Mononuclear cell (primary cell): ENCODE measurements around the gene TYROBP. TPM values are rescaled to one million over a fixed set of nuclear protein-coding genes. Genes with fewer than 3 reads are reported as not detected.

ENCODE experiments used
- H3K27me3 ChIP-seq: 2 replicates; pipeline ENCODE4 v1.6.0; 2011; ENCODE audit warnings: low read length, control low read depth; ENCODE audit not compliant: insufficient read depth
- H3K4me1 ChIP-seq: 2 replicates; pipeline ENCODE4 v1.5.1; 2011; ENCODE audit warnings: mild to moderate bottlenecking, low read length, control low read depth; ENCODE audit not compliant: insufficient read depth
- H3K4me3 ChIP-seq: 2 replicates; pipeline ENCODE4 v1.5.1; 2011; ENCODE audit warnings: mild to moderate bottlenecking, low read length, moderate library complexity
- H3K9me3 ChIP-seq: 2 replicates; pipeline ENCODE4 v1.5.1; 2011; ENCODE audit warnings: low read depth, mild to moderate bottlenecking, control low read depth, low read length
- total RNA-seq: library from RNA; depleted of rRNA; stranded (reverse); fragments of >200 nt; gene quantifications from one replicate; pipeline ENCODE4 v1.2.3, GENCODE V29; 2012

TYROBP gene
- total RNA-seq, 1 donor, result 286 TPM

GRCh38 chr19:35937345-35938281 is 29.5 kb upstream of the TYROBP start:
- H3K4me1 ChIP-seq, result peaks cover 13% of the 10 kb centered on the region
- H3K4me3 ChIP-seq, result no peak overlapping the region
- no peaks in the 10 kb centered on the region for H3K9me3 ChIP-seq

GRCh38 chr19:35936738-35937268 is 28.7 kb upstream of the TYROBP start:
- Histone ChIP-seq H3K4me3 (peak overlapping the region; percentile 18), H3K9me3 (no peaks in the 10 kb centered on the region), H3K4me1 (peaks cover 16% of the 10 kb centered on the region), H3K27me3 (peaks cover 9% of the 10 kb centered on the region)

More at GRCh38 chr19:35937345-35938281, 29.5 kb upstream of the TYROBP start:
- H3K27me3 ChIP-seq, result peaks cover 9% of the 10 kb centered on the region

DNA sequence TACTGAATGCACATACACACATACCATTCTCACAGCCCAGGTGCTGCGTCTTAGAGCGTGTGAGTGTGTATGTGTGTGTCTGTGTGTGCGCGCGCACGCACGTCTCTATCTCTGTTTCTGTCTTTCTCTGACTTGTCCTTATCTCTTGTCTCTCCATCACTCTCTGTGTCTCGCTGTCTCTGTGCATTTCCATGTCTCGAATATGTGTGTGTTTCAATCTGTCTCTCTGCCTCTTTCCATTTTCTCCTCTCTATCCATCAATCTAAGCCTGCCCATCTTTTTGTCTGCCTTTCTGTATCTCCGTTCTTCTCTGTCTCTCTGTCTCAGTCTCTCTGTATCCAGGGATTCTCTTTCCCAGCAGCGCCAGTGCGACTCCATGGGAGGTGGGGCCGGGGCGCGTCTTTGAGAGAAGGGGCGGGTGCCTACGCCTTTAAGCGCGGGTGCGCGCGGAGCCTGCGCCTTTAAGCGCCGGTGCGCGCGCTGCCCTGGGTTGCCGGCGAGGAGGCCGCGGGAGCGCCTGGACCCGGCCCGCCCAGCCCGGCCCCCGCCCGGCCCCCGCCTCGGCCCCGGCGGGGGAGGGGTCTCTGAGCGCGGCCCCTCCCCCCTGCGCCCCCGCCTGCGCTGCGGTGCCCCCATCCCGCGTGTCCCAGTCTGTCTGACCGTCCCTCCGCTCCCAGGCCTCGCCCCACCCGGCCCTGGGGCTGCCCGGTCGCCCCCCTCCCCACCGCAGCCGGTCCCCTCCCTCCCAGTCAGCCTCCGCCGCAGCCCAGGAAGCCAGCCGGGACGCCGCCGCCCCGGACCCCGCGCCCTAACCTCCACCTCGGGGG is 28.0 kb upstream of the TYROBP start, which contains the start of gene LRFN3:
Gene LRFN3, plus strand, starts transcription at position 464 of the 827 bp plus-strand sequence. CDS start 3,052 bp downstream, outside the sequence.
- H3K27me3 ChIP-seq, result peaks cover 9% of the 10 kb centered on the region
- H3K4me3 ChIP-seq, result peak within 1 kb of the TSS; percentile 26
- no peaks in the 10 kb centered on the region for H3K9me3 ChIP-seq
- H3K4me1 ChIP-seq, result peaks cover 20% of the 10 kb centered on the region

DNA sequence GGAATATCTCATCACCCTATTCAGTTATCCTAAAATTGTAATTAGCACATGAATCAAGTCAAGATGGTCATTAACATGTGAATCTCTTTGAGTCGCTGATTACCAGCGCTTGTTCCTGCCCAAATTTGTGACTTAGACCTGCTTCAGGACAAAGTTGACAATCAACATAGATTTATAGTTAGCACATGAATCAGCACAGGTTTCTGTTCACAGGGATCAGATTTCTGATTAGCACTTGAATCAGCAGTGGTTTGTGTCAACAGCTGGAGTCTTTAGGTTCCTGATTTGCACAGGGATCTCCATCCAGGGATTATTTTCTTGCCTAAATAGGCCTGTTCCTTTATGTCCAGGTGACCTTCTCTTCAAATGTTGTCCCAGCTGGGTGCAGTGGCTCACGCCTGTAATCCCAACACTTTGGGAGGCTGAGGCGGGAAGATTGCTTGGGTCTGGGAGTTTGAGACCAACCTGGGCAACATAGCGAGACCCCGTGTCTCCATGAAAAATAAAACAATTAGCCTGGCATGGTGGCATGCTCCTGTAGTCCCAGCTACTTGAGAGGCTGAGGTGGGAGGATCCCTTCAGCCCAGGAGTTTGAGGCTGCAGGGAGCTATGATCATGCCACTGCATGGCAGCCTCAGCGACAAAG is 24.3 kb upstream of the TYROBP start:
- Histone ChIP-seq H3K4me3 (no peak overlapping the region), H3K4me1 (peaks cover 57% of the 10 kb centered on the region)

GRCh38 chr19:35931874-35932202 is 23.7 kb upstream of the TYROBP start:
- no peaks in the 10 kb centered on the region for H3K9me3 ChIP-seq
- H3K27me3 ChIP-seq, result peaks cover 8% of the 10 kb centered on the region
- H3K4me1 ChIP-seq, result peaks cover 58% of the 10 kb centered on the region
- H3K4me3 ChIP-seq, result no peak overlapping the region

More for the DNA sequence above, 24.3 kb upstream of the TYROBP start:
- H3K27me3 ChIP-seq, result peaks cover 9% of the 10 kb centered on the region
- H3K9me3 ChIP-seq, result no peaks in the 10 kb centered on the region

GRCh38 chr19:35931161-35931873 is 23.2 kb upstream of the TYROBP start:
- peak overlapping the region; percentile 11 for H3K4me3 ChIP-seq
- H3K27me3 ChIP-seq, result peaks cover 5% of the 10 kb centered on the region
- H3K9me3 ChIP-seq, result no peaks in the 10 kb centered on the region
- H3K4me1 ChIP-seq, result peaks cover 58% of the 10 kb centered on the region

- Histone ChIP-seq H3K9me3 (no peaks in the 10 kb centered on the region), H3K4me3 (no peak overlapping the region), H3K4me1 (peaks cover 53% of the 10 kb centered on the region), H3K27me3 (no peaks in the 10 kb centered on the region)
Measured at GRCh38 chr19:35929876-35930275, 21.8 kb upstream of the TYROBP start.

GRCh38 chr19:35928507-35928906 is 20.4 kb upstream of the TYROBP start:
- Histone ChIP-seq H3K4me1 (peaks cover 53% of the 10 kb centered on the region), H3K9me3 (no peaks in the 10 kb centered on the region), H3K4me3 (no peak overlapping the region), H3K27me3 (no peaks in the 10 kb centered on the region)

DNA sequence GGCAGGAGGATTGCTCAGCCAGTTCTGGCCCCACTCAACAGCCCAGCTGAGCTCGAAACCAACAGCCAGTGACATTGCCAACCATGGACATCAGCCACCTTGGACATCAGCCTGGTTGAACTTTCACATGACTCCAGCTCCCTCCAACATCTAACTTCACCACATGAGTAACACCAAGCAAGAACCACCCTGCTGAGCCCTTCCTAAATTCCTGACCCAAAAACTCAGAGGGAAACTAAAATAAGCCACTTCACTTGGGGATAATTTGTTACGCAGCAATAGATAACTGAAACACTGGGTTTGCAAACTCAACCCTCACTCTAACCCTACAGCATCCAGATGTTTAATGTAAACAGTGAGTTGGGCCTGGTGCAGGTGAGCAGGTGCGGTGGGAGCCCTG is 17.4 kb upstream of the TYROBP start:
- Histone ChIP-seq H3K27me3 (no peaks in the 10 kb centered on the region), H3K9me3 (no peaks in the 10 kb centered on the region), H3K4me1 (peaks cover 40% of the 10 kb centered on the region), H3K4me3 (no peak overlapping the region)

GRCh38 chr19:35921012-35921411 is 12.9 kb upstream of the TYROBP start:
- Histone ChIP-seq H3K4me3 (no peak overlapping the region), H3K4me1 (peaks cover under 1% of the 10 kb centered on the region), H3K27me3 (no peaks in the 10 kb centered on the region)

GRCh38 chr19:35919306-35919705 is 11.2 kb upstream of the TYROBP start:
- no peaks in the 10 kb centered on the region for H3K27me3 ChIP-seq
- H3K4me1 ChIP-seq, result peaks cover 17% of the 10 kb centered on the region
- no peak overlapping the region for H3K4me3 ChIP-seq
- H3K9me3 ChIP-seq, result no peaks in the 10 kb centered on the region

More at GRCh38 chr19:35921012-35921411, 12.9 kb upstream of the TYROBP start:
- no peaks in the 10 kb centered on the region for H3K9me3 ChIP-seq

DNA sequence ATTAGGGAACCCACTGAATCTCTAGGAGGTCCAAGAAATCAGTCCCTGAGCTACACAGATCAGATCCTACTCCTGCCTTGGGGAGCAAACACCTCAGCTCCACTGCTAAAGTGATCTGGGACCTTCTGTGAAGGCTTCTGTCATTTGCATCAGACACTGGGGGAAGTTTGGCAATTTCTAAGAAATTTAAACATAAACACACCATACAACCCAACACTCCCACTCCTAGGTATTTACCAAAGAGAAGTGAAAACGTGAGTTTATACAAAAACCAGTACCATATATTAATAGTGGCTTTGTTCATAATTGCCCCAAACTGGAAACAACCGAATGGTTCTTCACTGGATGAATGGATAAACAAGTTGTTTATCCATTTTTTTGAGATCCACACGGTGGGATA is 7.3 kb upstream of the TYROBP start:
- H3K4me3 ChIP-seq, result no peak overlapping the region

DNA sequence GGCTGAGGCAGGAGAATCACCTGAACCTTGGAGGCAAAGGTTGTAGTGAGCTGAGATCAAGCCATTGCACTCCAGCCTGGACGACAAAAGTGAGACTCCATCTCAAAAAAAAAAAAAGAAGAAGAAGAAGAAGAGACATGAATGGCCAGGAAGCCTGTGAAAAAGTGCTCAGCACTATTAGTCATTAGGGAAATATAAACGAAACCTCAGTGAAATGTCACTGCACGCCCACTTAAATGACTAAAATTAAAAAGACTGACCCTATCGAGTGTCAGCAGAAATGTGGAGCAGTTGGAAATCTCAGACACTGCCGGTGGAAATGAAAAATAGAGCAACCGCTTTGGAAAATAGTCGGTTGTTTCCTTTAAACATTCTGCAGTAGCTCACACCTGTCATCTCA is 5.5 kb upstream of the TYROBP start:
- H3K9me3 ChIP-seq, result no peaks in the 10 kb centered on the region
- no peaks in the 10 kb centered on the region for H3K27me3 ChIP-seq
- no peak overlapping the region for H3K4me3 ChIP-seq
- peaks cover 73% of the 10 kb centered on the region for H3K4me1 ChIP-seq

More for the DNA sequence above, 7.3 kb upstream of the TYROBP start:
- H3K9me3 ChIP-seq, result no peaks in the 10 kb centered on the region
- H3K4me1 ChIP-seq, result peaks cover 55% of the 10 kb centered on the region
- H3K27me3 ChIP-seq, result no peaks in the 10 kb centered on the region

GRCh38 chr19:35911790-35912189 is 3.7 kb upstream of the TYROBP start:
- H3K27me3 ChIP-seq, result no peaks in the 10 kb centered on the region
- H3K4me3 ChIP-seq, result no peak overlapping the region
- peaks cover 88% of the 10 kb centered on the region for H3K4me1 ChIP-seq
- no peaks in the 10 kb centered on the region for H3K9me3 ChIP-seq
